T-helper 17 cell (primary cell): Measurements from ENCODE around the gene GSPT2. TPM values are rescaled to one million over a fixed set of nuclear protein-coding genes. Genes with fewer than 3 reads are reported as not detected.

Source experiments
- ATAC-seq: fragments of 150-1000 bp; cut with Tn5 transposase; 2 replicates; pipeline ENCODE4 v1.10.0; 2021; ENCODE audit warnings: mild to moderate bottlenecking, moderate library complexity
- DNase-seq, 3 donors: peaks; one replicate each; pipeline versions ENCODE4 v3.0.0 to v3.0.0-alpha.2; 2020 to 2021
- H3K9me3 ChIP-seq: one replicate; pipeline ENCODE4 v1.7.0; 2013; ENCODE audit warnings: low read length, mild to moderate bottlenecking; ENCODE audit not compliant: control insufficient read depth, poor library complexity, severe bottlenecking
- H3K27ac Mint-ChIP-seq: one replicate; pipeline ENCODE4 v1.8.0; 2022; ENCODE audit warnings: mild to moderate bottlenecking, moderate library complexity, mixed read lengths
- H3K27me3 Mint-ChIP-seq: one replicate; pipeline ENCODE4 v1.8.0; 2022; ENCODE audit warnings: mixed read lengths
- H3K36me3 Mint-ChIP-seq: one replicate; pipeline ENCODE4 v1.8.0; 2022; ENCODE audit warnings: low read depth, mixed read lengths
- H3K4me1 Mint-ChIP-seq: one replicate; pipeline ENCODE4 v1.8.0; 2022; ENCODE audit warnings: mild to moderate bottlenecking, mixed read lengths
- H3K4me3 Mint-ChIP-seq: one replicate; pipeline ENCODE4 v1.8.0; 2022; ENCODE audit warnings: mild to moderate bottlenecking, moderate library complexity, mixed read lengths
- total RNA-seq, 4 donors: library from RNA in 2 of 4; stranded (reverse) in 2 of 4; gene quantifications; one replicate each; pipeline ENCODE4 v1.2.3 and lab custom pipeline; 2022 to 2026

The GSPT2 gene
- total RNA-seq, 2 donors from 2014 or later: 3.7 to 5.4 TPM

DNA sequence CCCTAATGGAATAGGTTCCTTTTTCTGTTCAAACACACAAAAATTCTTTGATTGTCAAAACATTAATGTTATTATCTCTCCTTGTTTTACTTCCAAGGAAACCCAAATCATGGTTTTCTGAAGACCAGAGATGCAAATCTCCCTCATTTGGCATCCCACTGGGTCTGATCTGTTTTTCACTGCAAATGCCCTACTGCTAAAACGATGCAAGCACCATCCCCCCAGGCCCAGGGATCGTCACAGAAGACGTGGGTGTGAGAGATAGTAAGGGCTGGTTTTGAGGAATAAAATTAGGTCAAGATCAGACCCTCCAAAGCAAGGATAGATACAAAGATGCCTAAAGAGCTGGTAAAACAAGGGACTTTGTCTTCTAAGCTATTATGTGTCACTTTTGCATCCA is 33.6 kb downstream of the GSPT2 start:
- Mint-ChIP-seq H3K27ac (no peak overlapping the region), H3K4me3 (no peak overlapping the region), H3K4me1 (no peaks in the 10 kb centered on the region), H3K36me3 (no peaks in the 10 kb centered on the region), H3K27me3 (no peaks in the 10 kb centered on the region)
- ATAC-seq (no peak), DNase-seq (no peak)
- H3K9me3 ChIP-seq: no peaks in the 10 kb centered on the region

DNA sequence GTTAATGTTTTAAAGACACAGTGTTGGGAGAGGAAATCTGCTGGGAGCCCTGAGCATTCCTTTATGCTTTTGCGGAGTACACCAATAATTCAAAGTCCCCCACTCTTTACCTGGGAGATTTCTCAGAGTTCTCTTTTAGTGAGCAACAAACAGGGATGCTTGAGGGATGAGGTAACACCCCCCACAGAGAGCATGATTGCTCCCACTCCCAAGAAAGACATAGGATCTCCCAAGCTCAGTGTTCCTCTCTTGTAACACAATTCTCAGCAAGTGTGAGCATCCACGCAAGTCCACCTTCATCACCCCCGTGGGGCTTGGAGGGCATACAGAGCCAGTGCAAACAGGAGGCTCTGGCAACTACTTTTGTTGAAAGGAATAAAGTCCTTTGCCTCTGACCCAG is 36.1 kb downstream of the GSPT2 start:
- H3K9me3 ChIP-seq: no peaks in the 10 kb centered on the region
- H3K27ac Mint-ChIP-seq: no peak overlapping the region
- no peaks in the 10 kb centered on the region for H3K27me3 Mint-ChIP-seq
- ATAC-seq (no peak), DNase-seq (no peak)
- H3K4me1 Mint-ChIP-seq: no peaks in the 10 kb centered on the region
- H3K36me3 Mint-ChIP-seq: no peaks in the 10 kb centered on the region
- no peak overlapping the region for H3K4me3 Mint-ChIP-seq

DNA sequence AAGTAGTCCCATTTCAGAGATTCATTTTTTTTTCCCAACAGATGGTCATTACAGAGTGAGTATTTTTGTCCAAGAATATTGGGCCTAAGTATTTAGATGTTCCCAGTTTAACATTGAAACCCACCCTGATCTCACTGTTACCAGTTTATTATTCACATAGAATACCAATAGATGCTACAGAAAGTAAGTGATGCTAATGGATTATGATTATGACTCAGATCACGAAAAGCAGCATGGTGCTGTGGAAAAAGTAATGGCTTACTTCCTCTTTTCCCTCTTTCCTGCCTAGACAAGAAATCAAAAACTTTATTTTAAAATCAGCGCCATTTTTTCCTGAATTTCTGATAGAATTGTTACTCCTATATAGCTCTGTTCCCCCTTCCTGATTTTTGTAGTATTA is 51.9 kb downstream of the GSPT2 start:
- Mint-ChIP-seq H3K4me1 (peaks cover 2% of the 10 kb centered on the region), H3K27me3 (no peaks in the 10 kb centered on the region), H3K27ac (no peak overlapping the region), H3K36me3 (no peaks in the 10 kb centered on the region), H3K4me3 (no peak overlapping the region)
- DNase-seq (no peak), ATAC-seq (no peak)
- no peaks in the 10 kb centered on the region for H3K9me3 ChIP-seq

Other genes with a start within 250 kb of the GSPT2 start
- gene NUDT11, start 246.8 kb upstream of the GSPT2 start, total RNA-seq: under 1 TPM; 0.44 to 0.57 TPM
- gene CENPVL3, start 124.5 kb upstream of the GSPT2 start, total RNA-seq: not detected
- not detected for gene CENPVL2, start 60.6 kb upstream of the GSPT2 start, total RNA-seq
- not detected for gene CENPVL1, start 32.9 kb upstream of the GSPT2 start, total RNA-seq
- 10 to 100 TPM; 25.6 to 26.3 TPM for gene MAGED1, start 150.2 kb downstream of the GSPT2 start, total RNA-seq